ENCODE measurements around the gene TADA2A.
"Not testable (repeated sequence)": the region's sequence is repeated elsewhere in the genome, so short reads cannot be mapped to it uniquely, and the experiment has no call there.

TADA2A gene

GRCh38 chr17:37493249-37494027 is 86.8 kb downstream of the TADA2A start:
- no peak for DNase-seq (ENCODE audit: low read depth in 2 of 2)

- DNase-seq (ENCODE audit: low read depth in 2 of 2) = no peak
These were observed 87.7 kb downstream of the TADA2A start for GRCh38 chr17:37494401-37494831.

- DNase-seq (ENCODE audit: low read depth in 2 of 2) = no peak
These were observed 88.3 kb downstream of the TADA2A start for GRCh38 chr17:37494971-37495370.

GRCh38 chr17:37500378-37500777 is 93.7 kb downstream of the TADA2A start:
- DNase-seq (ENCODE audit: low read depth in 2 of 2) = no peak

GRCh38 chr17:37502009-37502936 is 95.6 kb downstream of the TADA2A start:
- no peak for DNase-seq (ENCODE audit: low read depth in 2 of 2)

- DNase-seq (ENCODE audit: low read depth in 2 of 2) = no peak
These were observed 96.5 kb downstream of the TADA2A start for GRCh38 chr17:37503148-37503547.

GRCh38 chr17:37505333-37505732 is 98.6 kb downstream of the TADA2A start:
- DNase-seq (ENCODE audit: low read depth in 2 of 2) = no peak

- no peak for DNase-seq (ENCODE audit: low read depth in 2 of 2)
These were observed 100.0 kb downstream of the TADA2A start for GRCh38 chr17:37506678-37507077.

GRCh38 chr17:37507111-37507510 is 100.4 kb downstream of the TADA2A start:
- no peak for DNase-seq (ENCODE audit: low read depth in 2 of 2)

- no peak for DNase-seq (ENCODE audit: low read depth in 2 of 2)
These were observed 103.4 kb downstream of the TADA2A start for GRCh38 chr17:37510056-37510455.

- not testable (repeated sequence) for DNase-seq (ENCODE audit: low read depth in 2 of 2)
These were observed 105.0 kb downstream of the TADA2A start for GRCh38 chr17:37511642-37512041.

- no peak for DNase-seq (ENCODE audit: low read depth in 2 of 2)
These were observed 105.9 kb downstream of the TADA2A start for GRCh38 chr17:37512442-37513068.

- DNase-seq (ENCODE audit: low read depth in 2 of 2) = no peak
These were observed 107.0 kb downstream of the TADA2A start for GRCh38 chr17:37513711-37514110.

- no peak for DNase-seq (ENCODE audit: low read depth in 2 of 2)
These were observed 109.5 kb downstream of the TADA2A start for GRCh38 chr17:37516127-37516571.

GRCh38 chr17:37517881-37518280 is 111.2 kb downstream of the TADA2A start:
- DNase-seq (ENCODE audit: low read depth in 2 of 2) = no peak

- DNase-seq (ENCODE audit: low read depth in 2 of 2) = no peak
These were observed 112.1 kb downstream of the TADA2A start for GRCh38 chr17:37518826-37519225.

- no peak for DNase-seq (ENCODE audit: low read depth in 2 of 2)
These were observed 112.7 kb downstream of the TADA2A start for GRCh38 chr17:37519251-37519985.

GRCh38 chr17:37520174-37520573 is 113.5 kb downstream of the TADA2A start:
- no peak for DNase-seq (ENCODE audit: low read depth in 2 of 2)

- no peak for DNase-seq (ENCODE audit: low read depth in 2 of 2)
These were observed 115.1 kb downstream of the TADA2A start for GRCh38 chr17:37521821-37522220.

GRCh38 chr17:37523715-37524219 is 117.1 kb downstream of the TADA2A start:
- no peak for DNase-seq (ENCODE audit: low read depth in 2 of 2)

- DNase-seq (ENCODE audit: low read depth in 2 of 2) = no peak
These were observed 120.7 kb downstream of the TADA2A start for GRCh38 chr17:37527249-37527851.
